HEK293T (cell line): ENCODE results near the gene DOHH.

Experiments used
- ARNT ChIP-seq: fragments of 450-650 bp; IDR thresholded peaks from 2 replicates; pipeline ENCODE4 v1.6.1; 2017; ENCODE audit warnings: mild to moderate bottlenecking
- BHLHE40 ChIP-seq: fragments of 450-650 bp; IDR thresholded peaks from 2 replicates; pipeline ENCODE4 v1.6.1; 2016; ENCODE audit warnings: mild to moderate bottlenecking, moderate library complexity, borderline replicate concordance
- ELF4 ChIP-seq: fragments of 450-650 bp; IDR thresholded peaks from 2 replicates; pipeline ENCODE4 v1.6.1; 2017; ENCODE audit warnings: antibody characterized with exemption
- FOXA1 ChIP-seq: fragments of 450-650 bp; IDR thresholded peaks from 2 replicates; pipeline ENCODE4 v1.6.1; 2016; ENCODE audit warnings: mild to moderate bottlenecking
- FOXM1 ChIP-seq: fragments of 450-650 bp; IDR thresholded peaks from 2 replicates; pipeline ENCODE4 v1.6.1; 2017; ENCODE audit warnings: mild to moderate bottlenecking, borderline replicate concordance
- HDGF ChIP-seq: fragments of 450-650 bp; IDR thresholded peaks from 2 replicates; pipeline ENCODE4 v1.6.1; 2017; ENCODE audit warnings: antibody characterized with exemption, borderline replicate concordance
- L3MBTL2 ChIP-seq: fragments of 450-650 bp; conservative IDR thresholded peaks from 2 replicates; pipeline ENCODE4 v1.6.1; 2016; ENCODE audit warnings: mild to moderate bottlenecking
- LEF1 ChIP-seq: fragments of 450-650 bp; IDR thresholded peaks from 2 replicates; pipeline ENCODE4 v1.6.1; 2017; ENCODE audit warnings: mild to moderate bottlenecking, borderline replicate concordance
- NFRKB ChIP-seq: fragments of 450-650 bp; IDR thresholded peaks from 2 replicates; pipeline ENCODE4 v1.6.1; 2016; ENCODE audit warnings: mild to moderate bottlenecking, moderate library complexity
- PKNOX1 ChIP-seq: fragments of 450-650 bp; IDR thresholded peaks from 2 replicates; pipeline ENCODE4 v1.6.1; 2016
- SP1 ChIP-seq: fragments of 450-650 bp; IDR thresholded peaks from 2 replicates; pipeline ENCODE4 v1.6.1; 2017
- SUZ12 ChIP-seq: fragments of 450-650 bp; IDR thresholded peaks from 2 replicates; pipeline ENCODE4 v1.6.1; 2016; ENCODE audit warnings: mild to moderate bottlenecking
- TARDBP ChIP-seq: fragments of 450-650 bp; IDR thresholded peaks from 2 replicates; pipeline ENCODE4 v1.6.1; 2016
- ZNF384 ChIP-seq: fragments of 450-650 bp; IDR thresholded peaks from 2 replicates; pipeline ENCODE4 v1.6.1; 2016

- TF ChIP-seq SUZ12 (no peak), FOXM1 (no peak), ELF4 (no peak), HDGF (no peak), SP1 (no peak), ZNF384 (no peak), TARDBP (no peak), LEF1 (no peak), FOXA1 (no peak), NFRKB (no peak), BHLHE40 (no peak), L3MBTL2 (no peak), PKNOX1 (no peak), ARNT (no peak)
These were observed 1.3 kb upstream of the DOHH start for GRCh38 chr19:3501780-3502179.
